ENCODE results near the gene MAP4K1.

DNA sequence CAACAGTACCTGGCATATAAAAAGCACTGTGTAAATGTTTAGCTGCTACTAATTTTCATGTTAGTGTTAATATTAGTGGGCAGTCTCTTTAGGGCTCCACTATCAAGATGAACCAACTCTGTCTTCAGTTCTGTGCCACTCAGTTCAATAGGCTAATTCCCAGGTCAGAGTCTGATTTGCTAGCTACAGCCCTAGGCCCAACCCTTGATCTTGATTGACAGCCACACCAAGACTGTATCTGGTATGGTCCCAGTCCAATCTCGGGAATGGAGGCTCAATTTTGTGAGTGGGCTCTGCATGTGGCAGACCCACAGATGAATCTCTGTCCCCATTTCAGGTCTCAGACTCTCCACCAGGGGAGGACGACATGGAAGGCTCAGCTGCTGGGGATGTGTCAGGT, 46.1 kb downstream of the MAP4K1 start:
- TF ChIP-seq EZH2phosphoT487 (IDR thresholded peaks at IDR 0.05; ENCODE audit: low read length), result no peak
- TF ChIP-seq, protein P1, sequence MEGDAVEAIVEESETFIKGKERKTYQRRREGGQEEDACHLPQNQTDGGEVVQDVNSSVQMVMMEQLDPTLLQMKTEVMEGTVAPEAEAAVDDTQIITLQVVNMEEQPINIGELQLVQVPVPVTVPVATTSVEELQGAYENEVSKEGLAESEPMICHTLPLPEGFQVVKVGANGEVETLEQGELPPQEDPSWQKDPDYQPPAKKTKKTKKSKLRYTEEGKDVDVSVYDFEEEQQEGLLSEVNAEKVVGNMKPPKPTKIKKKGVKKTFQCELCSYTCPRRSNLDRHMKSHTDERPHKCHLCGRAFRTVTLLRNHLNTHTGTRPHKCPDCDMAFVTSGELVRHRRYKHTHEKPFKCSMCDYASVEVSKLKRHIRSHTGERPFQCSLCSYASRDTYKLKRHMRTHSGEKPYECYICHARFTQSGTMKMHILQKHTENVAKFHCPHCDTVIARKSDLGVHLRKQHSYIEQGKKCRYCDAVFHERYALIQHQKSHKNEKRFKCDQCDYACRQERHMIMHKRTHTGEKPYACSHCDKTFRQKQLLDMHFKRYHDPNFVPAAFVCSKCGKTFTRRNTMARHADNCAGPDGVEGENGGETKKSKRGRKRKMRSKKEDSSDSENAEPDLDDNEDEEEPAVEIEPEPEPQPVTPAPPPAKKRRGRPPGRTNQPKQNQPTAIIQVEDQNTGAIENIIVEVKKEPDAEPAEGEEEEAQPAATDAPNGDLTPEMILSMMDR (IDR thresholded peaks at IDR 0.05; ENCODE audit: low read length), result no peak
- no peak for TF ChIP-seq EZH2 (optimal IDR thresholded peaks at IDR 0.05; ENCODE audit: low read depth, low read length)

Measured in MM.1S (cell line).